GM19438 (cell line): ENCODE results near the gene KCNJ14.
"Not testable (repeated sequence)": the region's sequence is repeated elsewhere in the genome, so short reads cannot be mapped to it uniquely, and the experiment has no call there.

Experiments used
- ATAC-seq: cut with Tn5 transposase; IDR thresholded peaks from one replicate; pipeline ENCODE4 v1.9.1; 2021; ENCODE audit warnings: low read depth; ENCODE audit not compliant: unreplicated experiment

The KCNJ14 gene

GRCh38 chr19:48484931-48485612 is 29.7 kb downstream of the KCNJ14 start:
- ATAC-seq, result no peak

GRCh38 chr19:48486706-48487105 is 31.3 kb downstream of the KCNJ14 start:
- not testable (repeated sequence) for ATAC-seq

- no peak for ATAC-seq
Measured at GRCh38 chr19:48487544-48487943, 32.2 kb downstream of the KCNJ14 start.

GRCh38 chr19:48487948-48488347 is 32.6 kb downstream of the KCNJ14 start:
- no peak for ATAC-seq

GRCh38 chr19:48488478-48488877 is 33.1 kb downstream of the KCNJ14 start:
- not testable (repeated sequence) for ATAC-seq

GRCh38 chr19:48489608-48490216 is 34.3 kb downstream of the KCNJ14 start:
- ATAC-seq, result no peak

GRCh38 chr19:48490981-48491792 is 35.8 kb downstream of the KCNJ14 start:
- no peak for ATAC-seq

GRCh38 chr19:48491793-48492123 is 36.4 kb downstream of the KCNJ14 start:
- no peak for ATAC-seq

- ATAC-seq, result peak; percentile 71
Measured at GRCh38 chr19:48492925-48493717, 37.7 kb downstream of the KCNJ14 start.

- ATAC-seq, result peak; percentile 1
Measured at GRCh38 chr19:48493718-48494401, 38.5 kb downstream of the KCNJ14 start.

- ATAC-seq, result no peak
Measured at GRCh38 chr19:48495396-48495795, 40.0 kb downstream of the KCNJ14 start.

GRCh38 chr19:48496959-48497727 is 41.8 kb downstream of the KCNJ14 start:
- no peak for ATAC-seq

GRCh38 chr19:48497728-48498594 is 42.6 kb downstream of the KCNJ14 start:
- ATAC-seq, result no peak

- no peak for ATAC-seq
Measured at GRCh38 chr19:48498595-48499311, 43.4 kb downstream of the KCNJ14 start.

GRCh38 chr19:48499316-48500090 is 44.1 kb downstream of the KCNJ14 start:
- ATAC-seq, result no peak

GRCh38 chr19:48500830-48501493 is 45.6 kb downstream of the KCNJ14 start:
- ATAC-seq, result no peak
